Tibial artery (tissue), 4 donors: ENCODE data around the gene GNB1L.

Source experiments
- DNase-seq, 2 donors: peaks; one replicate each; pipeline ENCODE4 v3.0.0-alpha.2; 2019
- H3K27ac ChIP-seq, 2 donors: fragments of 200-600 bp; sonication (generic) in 1 of 2; 1 replicate in 1 of 2; 2 replicates in 1 of 2; pipeline ENCODE4 v1.5.1; 2018 to 2019; ENCODE audit warnings: mild to moderate bottlenecking in 1 of 2
- H3K27me3 ChIP-seq, 2 donors: fragments of 200-600 bp; sonication (generic) in 1 of 2; one replicate each; pipeline versions ENCODE4 v1.5.1 to v1.6.0; 2016 to 2019
- H3K36me3 ChIP-seq, 3 donors: fragments of 200-600 bp; sonication (generic) in 2 of 3; one replicate each; pipeline ENCODE4 v1.5.1; 2016 to 2019; ENCODE audit warnings: mild to moderate bottlenecking in 2 of 3
- H3K4me1 ChIP-seq, 4 donors: fragments of 200-600 bp; sonication (generic) in 2 of 4; 1 replicate in 3 of 4; 2 replicates in 1 of 4; pipeline ENCODE4 v1.5.1; 2016 to 2019
- H3K4me3 ChIP-seq, 2 donors: fragments of 200-600 bp; sonication (generic) in 1 of 2; 1 replicate in 1 of 2; 2 replicates in 1 of 2; pipeline ENCODE4 v1.5.1; 2018 to 2019; ENCODE audit warnings: mild to moderate bottlenecking in 2 of 2
- H3K9me3 ChIP-seq, 3 donors: fragments of 200-600 bp; sonication (generic) in 1 of 3; one replicate each; pipeline ENCODE4 v1.5.1; 2016 to 2019
- intact Hi-C: fragments of 100-400 bp; cut with DNase I; formaldehyde crosslinking; loops from one replicate; pipeline ENCODE4 v1.15.0; 2023; ENCODE audit warnings: low total_unique reads
- TF ChIP-seq, protein P1 (sequence below), 2 experiments: fragments of 200-600 bp in 1 of 2; fragments of 450-650 bp in 1 of 2; IDR thresholded peaks; one replicate each; pipeline ENCODE4 v1.5.1; 2017 to 2019; ENCODE audit warnings: antibody characterized with exemption in 2 of 2, mild to moderate bottlenecking in 1 of 2, moderate library complexity in 1 of 2

GNB1L gene

GRCh38 chr22:19869497-19870152 is 15.0 kb upstream of the GNB1L start:
- Histone ChIP-seq H3K9me3 (no peaks in the 10 kb centered on the region), H3K4me3 (no peak overlapping the region), H3K36me3 (no peaks in the 10 kb centered on the region), H3K27me3 (no peaks in the 10 kb centered on the region), H3K27ac (no peak overlapping the region), H3K4me1 (peaks cover 0 to 16% (median 0%) of the 10 kb centered on the region in 4 donors)
- peak; percentile 14 to 42 for DNase-seq
- TF ChIP-seq, protein P1, sequence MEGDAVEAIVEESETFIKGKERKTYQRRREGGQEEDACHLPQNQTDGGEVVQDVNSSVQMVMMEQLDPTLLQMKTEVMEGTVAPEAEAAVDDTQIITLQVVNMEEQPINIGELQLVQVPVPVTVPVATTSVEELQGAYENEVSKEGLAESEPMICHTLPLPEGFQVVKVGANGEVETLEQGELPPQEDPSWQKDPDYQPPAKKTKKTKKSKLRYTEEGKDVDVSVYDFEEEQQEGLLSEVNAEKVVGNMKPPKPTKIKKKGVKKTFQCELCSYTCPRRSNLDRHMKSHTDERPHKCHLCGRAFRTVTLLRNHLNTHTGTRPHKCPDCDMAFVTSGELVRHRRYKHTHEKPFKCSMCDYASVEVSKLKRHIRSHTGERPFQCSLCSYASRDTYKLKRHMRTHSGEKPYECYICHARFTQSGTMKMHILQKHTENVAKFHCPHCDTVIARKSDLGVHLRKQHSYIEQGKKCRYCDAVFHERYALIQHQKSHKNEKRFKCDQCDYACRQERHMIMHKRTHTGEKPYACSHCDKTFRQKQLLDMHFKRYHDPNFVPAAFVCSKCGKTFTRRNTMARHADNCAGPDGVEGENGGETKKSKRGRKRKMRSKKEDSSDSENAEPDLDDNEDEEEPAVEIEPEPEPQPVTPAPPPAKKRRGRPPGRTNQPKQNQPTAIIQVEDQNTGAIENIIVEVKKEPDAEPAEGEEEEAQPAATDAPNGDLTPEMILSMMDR (IDR thresholded peaks at IDR 0.05): no peak
- intact Hi-C loops: no loop called here

- Histone ChIP-seq H3K27ac (no peak overlapping the region), H3K4me3 (no peak overlapping the region), H3K36me3 (no peaks in the 10 kb centered on the region), H3K27me3 (no peaks in the 10 kb centered on the region), H3K9me3 (no peaks in the 10 kb centered on the region), H3K4me1 (peaks cover 0 to 12% (median 0%) of the 10 kb centered on the region in 4 donors)
- TF ChIP-seq, protein P1 (IDR thresholded peaks at IDR 0.05): no peak
- peak; percentile 19 to 62 for DNase-seq
- intact Hi-C loops: no loop called here
These were observed 14.2 kb upstream of the GNB1L start for GRCh38 chr22:19868773-19869471.

- no peak overlapping the region for H3K4me3 ChIP-seq
- H3K27ac ChIP-seq: no peak overlapping the region
- TF ChIP-seq, protein P1 (IDR thresholded peaks at IDR 0.05): no peak
- no peaks in the 10 kb centered on the region for H3K9me3 ChIP-seq
- intact Hi-C loops: no loop called here
- no peaks in the 10 kb centered on the region for H3K27me3 ChIP-seq
- H3K4me1 ChIP-seq: peaks cover 0 to 7% (median 0%) of the 10 kb centered on the region in 4 donors
- H3K36me3 ChIP-seq: no peaks in the 10 kb centered on the region
- peak in 1 of 2 donors; percentile 12 for DNase-seq
These were observed 13.7 kb upstream of the GNB1L start for GRCh38 chr22:19868333-19868732.

GRCh38 chr22:19867617-19868016 is 12.9 kb upstream of the GNB1L start:
- DNase-seq: peak; percentile 7 to 55
- no peaks in the 10 kb centered on the region for H3K27me3 ChIP-seq
- no peaks in the 10 kb centered on the region for H3K9me3 ChIP-seq
- no peak overlapping the region for H3K4me3 ChIP-seq
- TF ChIP-seq, protein P1 (IDR thresholded peaks at IDR 0.05): no peak
- peaks cover 0 to under 1% (median 0%) of the 10 kb centered on the region in 4 donors for H3K4me1 ChIP-seq
- H3K36me3 ChIP-seq: no peaks in the 10 kb centered on the region
- intact Hi-C loops: no loop called here
- H3K27ac ChIP-seq: no peak overlapping the region

GRCh38 chr22:19866665-19867009 is 12.0 kb upstream of the GNB1L start:
- no peaks in the 10 kb centered on the region for H3K27me3 ChIP-seq
- no peaks in the 10 kb centered on the region for H3K4me1 ChIP-seq
- intact Hi-C loops: no loop called here

More at GRCh38 chr22:19866665-19867009, 12.0 kb upstream of the GNB1L start:
- no peak overlapping the region for H3K27ac ChIP-seq
- no peaks in the 10 kb centered on the region for H3K9me3 ChIP-seq
- no peak for DNase-seq
- no peak overlapping the region for H3K4me3 ChIP-seq
- TF ChIP-seq, protein P1 (IDR thresholded peaks at IDR 0.05): no peak
- no peaks in the 10 kb centered on the region for H3K36me3 ChIP-seq
